K562 (cell line): ENCODE measurements around the gene MYL11. TPM values are rescaled to one million over a fixed set of nuclear protein-coding genes. Genes with fewer than 3 reads are reported as not detected.

Source experiments
- CBFB ChIP-seq: sonication (generic); formaldehyde crosslinking; IDR thresholded peaks from 2 replicates; pipeline ENCODE4 v1.4.0; 2020; ENCODE audit warnings: mild to moderate bottlenecking, missing genetic modification reagents
- CXXC5 ChIP-seq: fragments of 250-450 bp; sonication (Bioruptor Pico); IDR thresholded peaks from 2 replicates; pipeline ENCODE4 v1.8.0; 2022; ENCODE audit warnings: inconsistent platforms, mild to moderate bottlenecking, moderate library complexity
- GATAD2B ChIP-seq: fragments of 450-650 bp; IDR thresholded peaks from 2 replicates; pipeline ENCODE4 v1.6.1; 2017; ENCODE audit warnings: mild to moderate bottlenecking, borderline replicate concordance
- MCM3 ChIP-seq: fragments of 450-650 bp; IDR thresholded peaks from 2 replicates; pipeline ENCODE4 v1.6.1; 2016
- NEUROD1 ChIP-seq: fragments of 150-350 bp; IDR thresholded peaks from 2 replicates; pipeline ENCODE4 v1.6.1; 2014; ENCODE audit warnings: borderline replicate concordance, low read length, low read depth; ENCODE audit not compliant: partially characterized antibody
- RBBP5 ChIP-seq: fragments of 200-600 bp; sonication (generic); IDR thresholded peaks from 2 replicates; pipeline ENCODE4 v1.6.1; 2012; ENCODE audit warnings: borderline replicate concordance, mild to moderate bottlenecking, low read length, control low read depth, inconsistent platforms; ENCODE audit not compliant: insufficient read depth, poor library complexity, severe bottlenecking
- SFPQ ChIP-seq: fragments of 200-400 bp; formaldehyde crosslinking; IDR thresholded peaks from 2 replicates; pipeline ENCODE4 v1.6.1; 2017; ENCODE audit warnings: mild to moderate bottlenecking, low read depth, low read length, moderate library complexity
- THAP7 ChIP-seq: fragments of 250-450 bp; sonication (Bioruptor Pico); IDR thresholded peaks from 2 replicates; pipeline ENCODE4 v1.5.0; 2021
- XRCC3 ChIP-seq: fragments of 450-650 bp; IDR thresholded peaks from 2 replicates; pipeline ENCODE4 v1.6.1; 2017; ENCODE audit warnings: mild to moderate bottlenecking, moderate library complexity
- ZBTB11 ChIP-seq, 3 experiments: fragments of 200-800 bp in 1 of 3; fragments of 250-450 bp in 1 of 3; fragments of 450-650 bp in 1 of 3; sonication (Bioruptor Pico) in 1 of 3; sonication (Bioruptor generic) in 1 of 3; formaldehyde crosslinking in 1 of 3; IDR thresholded peaks; 2 replicates each; pipeline versions ENCODE4 v1.6.1 to v1.8.0; 2016 to 2022; ENCODE audit warnings: mild to moderate bottlenecking in 2 of 3, missing genetic modification characterization in 2 of 3, missing compliant biosample characterization in 1 of 3, moderate library complexity in 1 of 3
- ZFPM2 ChIP-seq: fragments of 250-450 bp; sonication (Bioruptor Pico); IDR thresholded peaks from 2 replicates; pipeline ENCODE4 v1.5.1; 2022; ENCODE audit warnings: mild to moderate bottlenecking
- ZKSCAN8 ChIP-seq: fragments of 200-800 bp; sonication (Bioruptor generic); IDR thresholded peaks from 2 replicates; pipeline ENCODE4 v1.6.1; 2016; ENCODE audit warnings: missing genetic modification characterization, missing compliant biosample characterization
- ZNF12 ChIP-seq: sonication (generic); formaldehyde crosslinking; IDR thresholded peaks from 2 replicates; pipeline ENCODE4 v1.4.0; 2020; ENCODE audit warnings: mild to moderate bottlenecking, missing genetic modification reagents
- ZNF140 ChIP-seq: fragments of 250-450 bp; sonication (Bioruptor Pico); IDR thresholded peaks from 2 replicates; pipeline ENCODE4 v1.8.0; 2021; ENCODE audit warnings: moderate library complexity, mild to moderate bottlenecking, inconsistent platforms
- ZNF232 ChIP-seq: sonication (generic); formaldehyde crosslinking; IDR thresholded peaks from 2 replicates; pipeline ENCODE4 v1.8.0; 2022; ENCODE audit warnings: mild to moderate bottlenecking, missing genetic modification reagents
- ZNF431 ChIP-seq: sonication (generic); formaldehyde crosslinking; IDR thresholded peaks from 2 replicates; pipeline ENCODE4 v1.8.0; 2022; ENCODE audit warnings: mild to moderate bottlenecking, missing genetic modification reagents
- polyA plus RNA-seq, 8 experiments: library from polyadenylated mRNA; depleted of rRNA in 4 of 8; stranded (reverse) in 5 of 8; unstranded in 3 of 8; fragments of >200 nt; fragmentation: Nextera tagmentation in 2 of 8; fragmentation: Illumina TruSeq in 1 of 8; extraction: Ambion mirVana in 2 of 8; extraction: Trizol in 1 of 8; gene quantifications; 2 replicates each; pipeline versions ENCODE4 v1.2.1 to v1.2.3, GENCODE V29; 2011 to 2014; ENCODE audit warnings: inconsistent platforms in 1 of 8, missing spikeins in 1 of 8
- total RNA-seq, 7 experiments: library from RNA; depleted of rRNA in 6 of 7; stranded (reverse); fragments of >200 nt in 6 of 7; fragmentation: Illumina TruSeq in 2 of 7; extraction: Trizol in 2 of 7; gene quantifications; 2 replicates each; pipeline versions ENCODE4 v1.2.1 to v1.2.3, GENCODE V29; 2011 to 2021; ENCODE audit warnings: low replicate concordance in 1 of 7

MYL11 gene
- total and polyA plus RNA-seq, 9 of the 15 experiments (the other 6 are each of a cell fraction or from before 2014, with no cell fraction given), result 0.31 to 1.5 (median 0.73) TPM; not detected in 4

GRCh38 chr16:30369938-30370455, 4.6 kb upstream of the MYL11 start (continued):
- TF ChIP-seq ZBTB11 (CRISPR knock-in tag; IDR thresholded peaks at IDR 0.05) (0 out of 6 replicates have a peak, but pooled peaks of 1 of the 3 experiments have one; percentile 15), ZNF232 (CRISPR knock-in tag) (no peak), ZNF140 (no peak), SFPQ (no peak), THAP7 (CRISPR knock-in tag) (no peak), GATAD2B (no peak; the same call in none of the 2 replicates), ZNF12 (CRISPR knock-in tag) (no peak), RBBP5 (peak; percentile 36), XRCC3 (no peak), NEUROD1 (no peak), ZNF431 (CRISPR knock-in tag) (no peak), MCM3 (no peak), ZFPM2 (no peak), CXXC5 (peak; percentile 24; the same call in 1 of the 2 replicates), CBFB (CRISPR knock-in tag) (no peak), ZKSCAN8 (no peak)
